ENCODE data around the gene FOXL2NB. TPM values are rescaled to one million over a fixed set of nuclear protein-coding genes. Genes with fewer than 3 reads are reported as not detected.
A peak's percentile ranks its signal among the peaks of the same experiment; 100 is the strongest.

Gene FOXL2NB
- total RNA-seq, 1 experiment from 2014 or later = 0.31 TPM

- no CpG with 5 or more reads among the region's 36 CpGs for WGBS (ENCODE audit: extremely low coverage, insufficient read length, low lambda C conversion rate)
- DNase-seq = peak; percentile 24
Measured at GRCh38 chr3:138960417-138960852, 13.4 kb downstream of the FOXL2NB start.

More at GRCh38 chr3:138960417-138960852, 13.4 kb downstream of the FOXL2NB start:
- Histone ChIP-seq H2BK5ac (ENCODE audit: insufficient read length, low read length) (no peak overlapping the region), H2BK12ac (ENCODE audit: insufficient read length, low read depth, low read length) (no peak overlapping the region), H3K14ac (ENCODE audit: insufficient read depth, low read length) (no peak overlapping the region; the same call in 1 of the 2 replicates), H4K91ac (ENCODE audit: insufficient read length, low read depth, low read length) (no peak overlapping the region), H3K9ac (ENCODE audit: extremely low read depth, insufficient read length, low read length) (no peak overlapping the region), H3K18ac (ENCODE audit: insufficient read length, low read depth, low read length) (no peak overlapping the region), H2AFZ (ENCODE audit: low read length) (no peak overlapping the region), H3K4me2 (ENCODE audit: insufficient read depth, insufficient read length, low read length) (no peak overlapping the region), H3K79me1 (ENCODE audit: insufficient read depth, low read depth, low read length, poor library complexity, severe bottlenecking) (no peaks in the 10 kb centered on the region), H3T11ph (ENCODE audit: low read length) (no peak overlapping the region), H3K56ac (ENCODE audit: insufficient read length, low read depth, low read length) (no peak overlapping the region), H3K4ac (ENCODE audit: low read depth, low read length) (no peak overlapping the region), H3K4me1 (ENCODE audit: insufficient read depth, low read length) (no peaks in the 10 kb centered on the region), H4K20me1 (ENCODE audit: control insufficient read depth, insufficient read depth, insufficient read length) (no peaks in the 10 kb centered on the region), H3K27me3 (ENCODE audit: insufficient read depth, low read length) (no peaks in the 10 kb centered on the region), H3K9me3 (ENCODE audit: control insufficient read depth, low read depth, low read length) (no peaks in the 10 kb centered on the region), H3K23ac (ENCODE audit: insufficient read length, low read depth, low read length) (no peak overlapping the region), H2BK15ac (ENCODE audit: low read depth, low read length) (no peak overlapping the region), H2BK20ac (ENCODE audit: low read depth, low read length, poor library complexity, severe bottlenecking) (no peak overlapping the region), H3K23me2 (ENCODE audit: insufficient read length, low read depth, low read length, poor library complexity, severe bottlenecking) (no peaks in the 10 kb centered on the region), H2BK120ac (ENCODE audit: low read depth, low read length, poor library complexity, severe bottlenecking) (no peak overlapping the region), H4K5ac (ENCODE audit: insufficient read length, low read depth, low read length) (no peak overlapping the region), H2AK5ac (ENCODE audit: insufficient read length, low read length) (no peak overlapping the region), H4K8ac (replicated peaks; ENCODE audit: insufficient read length, low read depth, low read length) (no peak overlapping the region), H3K27ac (ENCODE audit: insufficient read length, low read depth, low read length) (no peak overlapping the region), H3K79me2 (ENCODE audit: insufficient read depth, low read length) (no peaks in the 10 kb centered on the region)
- Mint-ChIP-seq H3K9me3 (peaks cover 11% of the 10 kb centered on the region in 2 experiments), H3K27ac (no peak overlapping the region), H3K27me3 (ENCODE audit: low read depth) (peaks cover 65% of the 10 kb centered on the region), H3K4me1 (peaks cover 0 to 3% of the 10 kb centered on the region in 2 experiments; a peak in 1 of 4 replicates), H3K36me3 (ENCODE audit: insufficient read depth in 1 of 3, low read depth in 3 of 3) (peaks cover 0 to 10% (median 4%) of the 10 kb centered on the region in 3 experiments; a peak in 4 of 7 replicates), H3K4me3 (no peak overlapping the region)
- TF ChIP-seq CTCF (conservative IDR thresholded peaks at IDR 0.05) = no peak
